NCI-H510A treated with DMSO at 0.1 percent for 48 hours (cell line): ENCODE results near the gene MOCS1.

Experiments used
- DNase-seq: peaks from one replicate; lab custom pipeline; 2025; lab: John Stamatoyannopoulos, UW

Gene MOCS1

GRCh38 chr6:39948199-39948791 is 14.0 kb upstream of the MOCS1 start:
- DNase-seq: no peak

GRCh38 chr6:39947611-39948068 is 13.4 kb upstream of the MOCS1 start:
- DNase-seq: no peak

- DNase-seq: peak; percentile 87
Observed at GRCh38 chr6:39945626-39946025, 11.4 kb upstream of the MOCS1 start.

- DNase-seq: no peak
Observed at GRCh38 chr6:39942903-39943580, 8.8 kb upstream of the MOCS1 start.

GRCh38 chr6:39941820-39942219 is 7.6 kb upstream of the MOCS1 start:
- no peak for DNase-seq

GRCh38 chr6:39941138-39941537 is 6.9 kb upstream of the MOCS1 start:
- no peak for DNase-seq

- DNase-seq: peak; percentile 92
Observed at GRCh38 chr6:39938773-39939654, 4.8 kb upstream of the MOCS1 start.

GRCh38 chr6:39937686-39938333 is 3.5 kb upstream of the MOCS1 start:
- peak; percentile 65 for DNase-seq

- no peak for DNase-seq
Observed at GRCh38 chr6:39936857-39937256, 2.6 kb upstream of the MOCS1 start.

GRCh38 chr6:39935241-39935640 is 979 bp upstream of the MOCS1 start:
- no peak for DNase-seq

GRCh38 chr6:39933669-39934130 is 562 bp downstream of the MOCS1 start:
- DNase-seq: peak; percentile 28

- DNase-seq: no peak
Observed at GRCh38 chr6:39932386-39932910, 1.8 kb downstream of the MOCS1 start.

- DNase-seq: no peak
Observed at GRCh38 chr6:39931607-39932006, 2.7 kb downstream of the MOCS1 start.

- DNase-seq: no peak
Observed at GRCh38 chr6:39930540-39930939, 3.7 kb downstream of the MOCS1 start.

GRCh38 chr6:39929733-39930461 is 4.4 kb downstream of the MOCS1 start:
- no peak for DNase-seq

- DNase-seq: no peak
Observed at GRCh38 chr6:39929039-39929732, 5.1 kb downstream of the MOCS1 start.

- DNase-seq: no peak
Observed at GRCh38 chr6:39927159-39927558, 7.1 kb downstream of the MOCS1 start.

GRCh38 chr6:39926668-39927067 is 7.6 kb downstream of the MOCS1 start:
- DNase-seq: no peak

- no peak for DNase-seq
Observed at GRCh38 chr6:39925931-39926290, 8.4 kb downstream of the MOCS1 start.

GRCh38 chr6:39925191-39925930 is 8.9 kb downstream of the MOCS1 start:
- DNase-seq: no peak
